WI38 (cell line): ENCODE results near the gene BACE2.
"Not testable (repeated sequence)": the region's sequence is repeated elsewhere in the genome, so short reads cannot be mapped to it uniquely, and the experiment has no call there.

Source experiments
- H3K4me3 ChIP-seq: 2 replicates; pipeline ENCODE4 v1.5.1; 2011; ENCODE audit warnings: low read depth, mild to moderate bottlenecking, control low read depth, low read length
- TF ChIP-seq, protein P1 (sequence below): IDR thresholded peaks from 2 replicates; pipeline ENCODE4 v1.5.1; 2012; ENCODE audit warnings: low read depth, mild to moderate bottlenecking, control low read depth, low read length

The BACE2 gene

DNA sequence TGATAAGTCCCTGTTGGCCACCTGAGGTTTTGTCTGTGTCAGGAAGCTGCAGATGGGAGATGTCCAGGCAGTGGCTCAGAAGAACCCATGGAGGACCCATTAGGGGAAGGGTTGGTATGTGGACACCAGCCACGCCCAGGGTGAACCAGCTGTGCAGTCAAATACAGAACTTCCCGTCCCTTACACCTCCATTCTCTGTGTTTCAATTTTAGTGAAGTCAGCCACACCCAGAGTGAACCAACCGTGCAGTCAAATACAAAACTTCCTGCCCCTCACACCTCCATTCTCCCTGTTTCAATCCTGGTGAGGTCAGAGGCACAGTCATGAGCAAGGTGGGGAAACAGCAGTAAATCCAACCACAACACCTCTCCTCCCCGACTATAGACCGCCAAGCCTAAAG is 27.4 kb downstream of the BACE2 start:
- no peak overlapping the region for H3K4me3 ChIP-seq
- TF ChIP-seq, protein P1, sequence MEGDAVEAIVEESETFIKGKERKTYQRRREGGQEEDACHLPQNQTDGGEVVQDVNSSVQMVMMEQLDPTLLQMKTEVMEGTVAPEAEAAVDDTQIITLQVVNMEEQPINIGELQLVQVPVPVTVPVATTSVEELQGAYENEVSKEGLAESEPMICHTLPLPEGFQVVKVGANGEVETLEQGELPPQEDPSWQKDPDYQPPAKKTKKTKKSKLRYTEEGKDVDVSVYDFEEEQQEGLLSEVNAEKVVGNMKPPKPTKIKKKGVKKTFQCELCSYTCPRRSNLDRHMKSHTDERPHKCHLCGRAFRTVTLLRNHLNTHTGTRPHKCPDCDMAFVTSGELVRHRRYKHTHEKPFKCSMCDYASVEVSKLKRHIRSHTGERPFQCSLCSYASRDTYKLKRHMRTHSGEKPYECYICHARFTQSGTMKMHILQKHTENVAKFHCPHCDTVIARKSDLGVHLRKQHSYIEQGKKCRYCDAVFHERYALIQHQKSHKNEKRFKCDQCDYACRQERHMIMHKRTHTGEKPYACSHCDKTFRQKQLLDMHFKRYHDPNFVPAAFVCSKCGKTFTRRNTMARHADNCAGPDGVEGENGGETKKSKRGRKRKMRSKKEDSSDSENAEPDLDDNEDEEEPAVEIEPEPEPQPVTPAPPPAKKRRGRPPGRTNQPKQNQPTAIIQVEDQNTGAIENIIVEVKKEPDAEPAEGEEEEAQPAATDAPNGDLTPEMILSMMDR: no peak

DNA sequence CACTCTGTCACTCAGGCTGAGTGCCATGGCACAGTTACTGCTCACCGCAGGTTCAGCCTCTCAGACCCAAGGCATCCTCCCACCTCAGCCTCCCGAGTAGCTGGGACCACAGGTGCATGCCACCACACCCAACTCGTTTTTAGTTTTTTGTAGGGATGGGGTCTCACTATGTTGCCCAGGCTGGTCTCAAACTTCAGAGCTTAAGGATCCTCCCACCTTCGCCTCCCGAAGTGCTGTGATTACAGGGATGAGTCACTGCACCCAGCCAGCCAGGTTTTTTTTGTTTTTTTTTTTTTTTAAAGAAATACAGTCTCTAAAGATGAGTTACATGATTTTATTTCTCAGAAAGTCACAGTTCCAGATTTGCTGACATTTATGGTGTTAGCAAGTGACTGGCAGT is 29.0 kb downstream of the BACE2 start:
- no peak overlapping the region for H3K4me3 ChIP-seq
- TF ChIP-seq, protein P1: no peak

DNA sequence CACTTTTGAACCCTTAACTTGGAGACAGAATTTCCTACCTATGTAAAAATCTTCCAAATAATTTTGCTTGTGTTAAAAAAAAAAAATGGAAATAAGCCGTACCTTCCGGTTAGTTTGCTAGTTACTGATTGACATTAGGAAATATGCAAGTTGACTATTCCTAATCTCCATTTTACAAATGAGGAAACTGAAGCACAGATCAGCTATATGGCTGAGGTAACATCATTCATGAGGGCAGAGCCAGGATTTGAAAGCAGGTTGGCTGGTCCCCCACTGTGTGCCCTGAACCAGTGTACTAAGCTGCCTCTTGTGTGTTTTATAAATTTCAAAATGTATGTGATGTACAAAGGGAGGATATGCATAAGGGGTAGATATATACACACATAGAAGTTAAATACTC is 29.6 kb downstream of the BACE2 start:
- TF ChIP-seq, protein P1: no peak
- no peak overlapping the region for H3K4me3 ChIP-seq

DNA sequence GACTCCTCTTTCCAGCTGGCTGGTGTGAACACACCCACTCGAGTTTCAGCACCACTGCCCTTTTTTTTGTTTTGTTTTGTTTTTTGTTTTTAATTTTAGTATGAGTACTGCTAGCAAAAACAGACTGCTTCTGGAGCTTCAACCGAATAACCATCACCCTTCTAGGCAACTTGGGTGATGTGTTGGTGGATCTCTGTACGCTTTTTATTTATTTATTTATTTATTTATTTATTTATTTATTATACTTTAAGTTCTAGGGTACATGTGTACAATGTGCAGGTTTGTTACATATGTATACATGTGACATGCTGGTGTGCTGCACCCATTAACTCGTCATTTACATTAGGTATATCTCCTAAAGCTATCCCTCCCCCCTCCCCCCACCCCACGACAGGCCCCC is 30.7 kb downstream of the BACE2 start:
- not testable (repeated sequence) for H3K4me3 ChIP-seq

DNA sequence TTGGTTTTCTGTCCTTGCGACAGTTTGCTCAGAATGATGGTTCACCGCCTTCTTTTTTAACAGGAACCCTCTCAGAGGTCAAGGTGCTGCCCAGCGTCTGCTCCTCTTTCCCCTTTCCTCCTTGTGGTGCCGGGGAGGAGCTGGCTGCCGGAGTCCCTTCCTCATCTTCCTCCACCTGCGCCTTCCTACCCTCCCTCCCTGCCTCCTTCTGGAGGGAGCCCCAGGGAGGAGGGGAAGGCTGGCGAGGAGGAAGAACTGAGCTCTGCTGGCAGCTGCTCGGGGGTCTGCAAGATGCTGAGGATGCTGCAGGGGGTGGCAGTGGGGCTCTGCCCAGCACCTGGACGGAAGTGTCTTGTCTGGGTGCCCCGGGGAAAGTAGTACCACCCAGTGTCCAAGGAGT is 31.2 kb downstream of the BACE2 start:
- H3K4me3 ChIP-seq: no peak overlapping the region
- TF ChIP-seq, protein P1: no peak

DNA sequence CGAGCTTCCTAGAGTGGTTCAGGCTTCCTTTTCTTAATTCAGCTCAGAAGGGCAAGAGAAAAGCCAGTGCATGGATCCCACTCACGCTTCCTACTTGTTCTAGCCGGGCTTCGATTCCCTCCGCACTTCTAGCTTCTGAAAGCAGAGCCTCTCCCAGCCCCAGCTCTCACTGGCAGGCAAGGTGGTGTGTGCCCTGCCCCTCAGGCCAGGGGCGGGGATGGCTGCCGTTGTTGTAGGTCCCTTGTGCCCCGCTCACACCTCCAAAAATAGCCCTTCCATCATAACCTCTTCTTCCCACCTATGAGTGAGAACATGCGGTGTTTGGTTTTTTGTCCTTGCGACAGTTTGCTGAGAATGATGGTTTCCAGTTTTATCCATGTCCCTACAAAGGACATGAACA is 31.6 kb downstream of the BACE2 start:
- H3K4me3 ChIP-seq: no peak overlapping the region
- TF ChIP-seq, protein P1: no peak

DNA sequence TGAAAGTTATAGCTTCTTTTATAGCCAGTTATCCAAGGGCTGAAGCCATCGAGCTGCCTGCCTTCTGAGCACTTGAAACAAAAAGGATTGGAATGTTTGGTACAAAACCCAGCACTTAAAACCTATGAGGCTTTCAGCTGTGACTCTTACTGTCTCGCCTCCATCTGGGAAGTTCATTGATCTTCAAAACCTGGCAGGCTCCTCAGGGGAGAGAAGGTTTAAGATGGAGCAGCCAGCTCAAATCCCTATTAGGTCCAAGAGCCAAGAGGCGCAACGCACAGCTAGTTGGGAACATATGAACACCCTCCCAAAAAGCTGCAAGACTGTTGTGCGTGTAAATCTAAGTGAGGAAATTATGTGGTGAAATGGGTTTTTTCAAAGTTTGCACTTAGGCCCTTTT is 33.4 kb downstream of the BACE2 start:
- no peak overlapping the region for H3K4me3 ChIP-seq
- TF ChIP-seq, protein P1: no peak

DNA sequence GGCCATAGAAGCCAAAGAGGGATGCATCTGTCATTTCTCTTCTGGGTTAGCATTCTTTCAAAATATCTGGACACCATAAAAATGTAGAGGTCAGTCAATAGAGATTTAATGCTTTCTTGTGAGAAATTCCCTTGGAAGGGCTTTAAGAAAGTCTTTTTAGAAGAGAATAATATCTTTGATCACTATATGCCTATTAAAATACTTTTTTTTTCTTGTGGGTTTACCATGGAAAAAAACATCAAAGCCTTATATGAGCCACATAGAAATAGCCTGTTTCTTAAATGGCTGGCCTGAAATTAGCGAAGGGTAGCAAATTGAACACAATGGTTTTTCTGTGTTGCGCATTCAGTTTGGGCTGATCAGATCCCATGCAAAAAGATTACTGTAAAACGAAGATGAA is 36.8 kb downstream of the BACE2 start:
- H3K4me3 ChIP-seq: no peak overlapping the region
- TF ChIP-seq, protein P1: no peak
